OCI-M2 (cell line): ENCODE data around the gene SYNPO.

Experiments used
- DNase-seq: peaks from one replicate; lab custom pipeline; 2025; ENCODE audit not compliant: unreplicated experiment; lab: John Stamatoyannopoulos, UW

Gene SYNPO, protein sequence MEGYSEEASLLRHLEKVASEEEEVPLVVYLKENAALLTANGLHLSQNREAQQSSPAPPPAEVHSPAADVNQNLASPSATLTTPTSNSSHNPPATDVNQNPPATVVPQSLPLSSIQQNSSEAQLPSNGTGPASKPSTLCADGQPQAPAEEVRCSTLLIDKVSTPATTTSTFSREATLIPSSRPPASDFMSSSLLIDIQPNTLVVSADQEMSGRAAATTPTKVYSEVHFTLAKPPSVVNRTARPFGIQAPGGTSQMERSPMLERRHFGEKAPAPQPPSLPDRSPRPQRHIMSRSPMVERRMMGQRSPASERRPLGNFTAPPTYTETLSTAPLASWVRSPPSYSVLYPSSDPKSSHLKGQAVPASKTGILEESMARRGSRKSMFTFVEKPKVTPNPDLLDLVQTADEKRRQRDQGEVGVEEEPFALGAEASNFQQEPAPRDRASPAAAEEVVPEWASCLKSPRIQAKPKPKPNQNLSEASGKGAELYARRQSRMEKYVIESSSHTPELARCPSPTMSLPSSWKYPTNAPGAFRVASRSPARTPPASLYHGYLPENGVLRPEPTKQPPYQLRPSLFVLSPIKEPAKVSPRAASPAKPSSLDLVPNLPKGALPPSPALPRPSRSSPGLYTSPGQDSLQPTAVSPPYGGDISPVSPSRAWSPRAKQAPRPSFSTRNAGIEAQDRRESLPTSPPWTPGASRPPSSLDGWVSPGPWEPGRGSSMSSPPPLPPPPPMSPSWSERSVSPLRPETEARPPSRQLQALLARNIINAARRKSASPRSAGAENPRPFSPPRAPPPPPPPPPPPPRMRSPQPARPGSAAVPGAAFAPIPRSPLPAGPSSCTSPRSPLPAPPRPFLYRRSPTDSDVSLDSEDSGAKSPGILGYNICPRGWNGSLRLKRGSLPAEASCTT

DNA sequence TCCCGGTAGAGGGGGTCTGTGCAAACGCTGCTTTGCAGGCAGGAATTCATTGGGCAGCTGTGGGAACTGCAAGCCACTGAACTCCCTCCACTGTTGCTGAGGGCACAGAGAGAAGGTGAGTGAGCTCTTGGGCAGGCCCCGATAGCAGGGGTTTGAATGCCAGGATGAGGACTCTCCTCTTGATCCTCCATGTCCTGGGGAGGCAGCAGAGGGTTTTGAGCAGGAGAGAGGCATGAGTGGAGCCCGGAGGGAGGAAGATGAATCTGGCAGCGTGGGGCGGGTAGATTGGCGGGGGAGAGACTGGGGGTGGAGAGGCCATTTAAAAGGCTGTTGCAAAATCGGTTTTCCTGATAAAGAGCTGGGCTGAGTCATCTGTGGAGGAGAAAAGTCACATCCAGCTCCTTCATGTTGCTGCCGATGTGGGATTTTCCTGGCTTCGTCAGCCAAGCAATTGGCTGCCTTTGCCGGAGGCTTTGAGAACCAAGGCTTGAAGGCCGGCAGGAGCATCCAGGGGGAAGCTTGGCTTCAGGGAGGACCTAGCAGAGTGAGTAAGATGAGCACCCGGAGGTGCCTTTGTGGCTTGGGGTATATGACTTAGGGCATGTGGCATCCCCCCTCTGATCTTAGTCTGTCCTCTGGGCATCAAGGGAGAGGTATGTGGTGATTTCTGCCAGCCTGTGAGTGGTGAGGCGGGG is at the start of gene SYNPO:
TSS of gene SYNPO (plus strand) at position 350 of the 695 bp plus-strand sequence. CDS start 7,616 bp downstream, outside the sequence.
- DNase-seq: no peak

GRCh38 chr5:150590979-150591695 is 49.3 kb upstream of the SYNPO start:
- DNase-seq: no peak

DNA sequence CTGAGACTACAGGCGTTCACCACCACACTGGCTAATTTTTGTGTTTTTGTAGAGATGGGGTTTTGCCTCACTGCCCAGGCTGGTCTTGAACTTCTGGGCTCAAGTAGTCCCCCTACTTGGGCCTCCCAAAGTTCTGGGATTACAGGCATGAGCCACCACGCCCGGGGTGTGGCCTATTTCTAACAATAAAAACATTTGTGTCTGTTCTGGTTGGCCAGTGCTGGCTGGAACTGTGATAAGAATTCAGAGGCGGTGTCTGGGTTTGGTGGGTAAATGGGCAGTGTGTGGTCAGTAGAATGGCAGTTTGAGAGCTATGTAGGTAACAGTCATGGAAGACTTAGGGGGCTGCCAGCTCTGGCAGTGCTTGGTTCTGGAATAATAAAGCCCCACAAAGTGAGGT is 46.9 kb upstream of the SYNPO start:
- DNase-seq: peak; percentile 10

DNA sequence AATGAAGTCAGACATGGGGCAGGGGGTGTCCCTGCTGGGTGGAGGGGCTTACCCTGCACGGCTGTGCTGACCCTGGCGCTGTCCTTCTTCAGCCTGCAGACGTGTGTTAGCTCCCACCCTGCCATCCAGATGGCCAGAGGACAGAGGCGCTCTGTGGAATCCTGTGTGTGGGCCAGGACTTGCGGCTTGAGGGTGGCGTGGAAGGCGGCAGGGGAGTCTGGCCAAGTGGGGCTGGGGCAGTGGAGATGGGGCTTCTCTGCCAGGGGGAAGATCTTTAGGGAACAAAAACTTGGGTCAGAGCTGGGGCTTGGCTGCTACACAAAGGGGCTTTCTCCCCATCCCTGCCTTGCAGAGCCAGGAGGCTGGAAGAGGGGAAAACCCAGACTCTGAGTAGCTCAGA is 46.5 kb upstream of the SYNPO start:
- DNase-seq: no peak

- peak; percentile 61 for DNase-seq
Observed at GRCh38 chr5:150595466-150596031, 44.9 kb upstream of the SYNPO start.

DNA sequence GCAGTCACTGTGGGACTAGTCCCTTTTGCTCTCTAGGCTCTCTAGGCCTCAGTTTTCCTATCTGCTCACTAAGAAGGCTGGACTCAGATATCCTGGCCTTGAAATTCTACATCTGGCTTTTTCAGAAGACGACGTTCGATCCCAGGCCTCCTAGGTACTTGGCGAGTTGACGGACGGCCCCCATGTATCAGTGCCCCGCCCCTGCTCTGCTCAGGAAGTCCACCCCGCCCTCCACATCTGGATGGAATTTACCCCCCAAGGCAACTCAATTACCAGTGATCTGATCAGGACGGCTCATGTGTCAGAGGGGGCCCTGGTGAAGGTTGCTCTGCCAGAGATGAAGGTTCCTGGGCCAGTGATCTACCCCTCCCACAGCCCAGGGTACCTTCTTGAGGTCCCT is 44.1 kb upstream of the SYNPO start:
- no peak for DNase-seq

GRCh38 chr5:150596826-150597225 is 43.6 kb upstream of the SYNPO start:
- no peak for DNase-seq

DNA sequence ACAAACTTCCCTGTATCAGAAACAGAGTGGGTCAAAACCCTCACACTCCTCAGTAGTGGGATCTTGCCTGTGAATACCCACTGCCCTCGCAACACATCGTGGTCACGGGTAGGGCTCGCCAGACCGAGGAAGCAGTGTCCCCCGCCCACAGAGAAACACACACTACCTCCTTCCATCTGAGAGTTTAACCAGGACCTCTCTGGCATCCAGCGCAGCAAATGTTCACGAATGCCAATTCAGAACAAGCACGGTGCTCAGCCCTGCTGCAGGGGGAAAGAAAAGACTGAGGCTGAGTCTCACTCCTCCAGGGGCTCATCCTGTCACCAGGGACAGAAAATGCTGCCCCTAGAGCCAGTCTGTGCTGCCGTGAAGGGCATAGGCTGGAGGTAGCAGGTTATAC is 42.5 kb upstream of the SYNPO start:
- no peak for DNase-seq

DNA sequence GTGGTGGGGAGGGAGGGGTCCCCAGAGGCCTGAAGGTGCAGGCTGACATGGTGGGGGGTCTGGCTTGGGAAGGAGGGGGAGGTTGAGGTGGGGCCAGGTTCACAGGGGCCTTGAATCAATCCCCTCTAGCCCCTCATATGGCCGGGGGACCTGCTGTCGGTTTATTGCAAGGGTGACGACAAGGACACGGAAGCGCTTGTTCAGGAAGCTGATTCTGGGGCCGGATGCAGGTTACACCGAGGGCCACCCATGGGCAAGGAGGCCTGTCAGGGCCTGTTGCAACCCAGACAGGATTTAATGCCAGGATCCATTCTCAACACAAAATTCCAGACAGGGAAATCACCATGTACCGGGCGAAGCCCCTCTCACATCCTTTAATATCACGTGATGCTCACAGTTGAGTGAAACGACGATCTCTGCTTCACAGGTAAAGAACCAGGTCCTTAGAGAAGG is 41.6 kb upstream of the SYNPO start:
- no peak for DNase-seq

DNA sequence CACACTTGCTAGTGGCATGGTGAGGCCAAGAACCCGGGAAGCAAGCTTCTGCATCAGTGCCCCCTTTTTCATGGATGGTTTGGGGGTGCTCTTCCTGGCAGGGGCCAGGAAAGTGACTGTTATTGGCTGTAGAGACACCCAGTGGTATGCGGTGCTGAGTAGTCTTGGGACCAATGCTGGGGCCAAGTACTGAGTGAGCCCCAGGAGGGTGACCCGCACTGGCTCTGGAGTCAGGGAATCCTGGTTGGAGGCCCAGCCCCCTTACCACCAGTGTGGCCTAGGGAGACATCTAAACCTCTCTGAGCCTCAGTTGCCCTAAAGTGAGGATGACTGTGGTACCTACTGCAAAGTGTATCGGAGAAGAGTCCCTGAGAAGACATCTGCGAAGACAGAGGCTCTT is 41.2 kb upstream of the SYNPO start:
- no peak for DNase-seq

DNA sequence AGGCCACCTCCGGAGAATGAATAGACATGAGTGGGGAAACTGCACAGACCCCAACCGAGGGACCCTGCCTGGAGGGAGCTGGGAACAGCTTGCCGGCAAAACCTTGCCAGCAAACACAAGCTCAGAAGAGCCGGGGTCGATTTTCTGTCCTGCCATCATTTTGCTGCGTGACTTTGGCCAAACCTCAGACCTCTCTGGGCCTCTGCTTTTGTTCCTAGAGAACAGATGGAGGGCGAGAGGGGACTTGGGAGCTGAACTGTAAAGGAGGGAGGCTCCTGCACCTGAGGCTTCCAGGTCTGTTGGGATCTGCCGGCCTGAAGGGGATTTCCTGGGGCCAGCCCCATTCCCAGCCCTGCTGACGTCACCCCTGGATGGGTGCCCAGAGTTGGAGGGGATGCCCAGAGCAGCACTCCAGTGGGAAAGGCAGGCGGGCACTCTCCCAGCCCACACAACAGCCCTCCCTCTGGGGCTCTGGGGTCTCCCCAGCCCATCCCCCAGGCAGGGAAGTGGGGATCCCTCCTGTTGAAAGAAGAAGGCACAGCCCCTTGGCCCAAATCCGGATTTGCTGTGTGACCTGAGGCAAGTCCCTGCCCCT is 40.4 kb upstream of the SYNPO start:
- no peak for DNase-seq

GRCh38 chr5:150600616-150601490 is 39.6 kb upstream of the SYNPO start:
- no peak for DNase-seq

DNA sequence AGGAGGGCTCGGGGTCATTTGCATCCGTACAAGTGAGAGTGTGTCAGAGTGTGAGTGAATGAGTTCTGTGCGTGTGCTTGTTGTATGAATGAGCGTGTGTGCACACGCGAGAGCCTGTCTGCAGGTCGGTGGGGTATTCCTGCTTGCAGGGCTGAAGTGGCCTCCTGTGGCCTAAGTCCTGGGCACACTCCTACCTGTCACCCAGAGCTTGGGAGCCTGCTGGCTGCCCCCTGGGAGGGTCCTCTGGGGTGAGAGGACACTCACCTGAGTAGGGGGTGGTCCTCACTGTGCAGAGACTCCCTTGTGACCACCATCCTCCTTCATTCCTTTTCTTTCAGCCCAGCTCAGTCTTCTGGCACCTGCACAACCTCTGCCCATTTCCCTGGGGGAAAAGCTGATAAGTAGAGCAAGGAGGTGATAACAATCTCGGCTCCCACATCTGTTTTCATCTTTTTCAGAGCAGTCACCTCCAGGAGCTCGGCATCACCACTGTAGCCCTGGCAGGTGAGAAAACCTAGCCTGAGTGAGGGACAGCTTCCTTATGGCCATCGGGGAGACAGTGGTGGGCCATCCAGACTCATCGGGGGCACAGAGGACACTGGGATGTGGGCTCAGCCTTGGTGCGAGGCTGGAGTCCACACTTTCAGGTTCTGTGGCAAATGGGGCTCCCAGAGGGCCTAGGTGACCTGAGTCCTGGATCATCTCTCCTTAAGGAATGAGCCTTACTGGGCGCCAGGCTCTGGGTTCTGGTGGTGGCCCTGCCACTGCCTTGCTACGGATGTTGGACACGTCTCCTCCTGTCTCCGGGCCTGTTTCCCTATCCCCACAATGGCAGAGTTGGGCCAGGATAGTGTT is 38.7 kb upstream of the SYNPO start:
- no peak for DNase-seq

DNA sequence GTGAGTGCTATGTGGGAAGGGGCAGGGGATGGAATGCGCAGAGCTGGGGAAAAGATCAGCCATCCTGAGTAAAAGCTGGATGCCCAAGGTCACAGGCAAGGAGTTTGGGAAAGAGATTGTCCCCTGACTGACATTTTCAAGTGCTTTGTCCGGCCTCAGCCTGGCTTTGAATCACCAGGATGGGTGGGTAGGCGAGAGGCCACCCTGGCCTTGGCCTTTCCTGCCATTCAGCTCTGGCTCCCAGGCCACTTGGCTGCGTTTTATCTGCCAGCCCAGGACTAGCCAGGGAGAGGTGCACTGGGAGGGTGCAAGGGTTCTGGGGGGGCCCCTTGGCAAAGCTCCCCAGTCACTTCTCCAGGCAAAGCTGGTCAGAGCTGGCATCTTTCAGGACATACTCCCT is 37.4 kb upstream of the SYNPO start:
- DNase-seq: no peak

DNA sequence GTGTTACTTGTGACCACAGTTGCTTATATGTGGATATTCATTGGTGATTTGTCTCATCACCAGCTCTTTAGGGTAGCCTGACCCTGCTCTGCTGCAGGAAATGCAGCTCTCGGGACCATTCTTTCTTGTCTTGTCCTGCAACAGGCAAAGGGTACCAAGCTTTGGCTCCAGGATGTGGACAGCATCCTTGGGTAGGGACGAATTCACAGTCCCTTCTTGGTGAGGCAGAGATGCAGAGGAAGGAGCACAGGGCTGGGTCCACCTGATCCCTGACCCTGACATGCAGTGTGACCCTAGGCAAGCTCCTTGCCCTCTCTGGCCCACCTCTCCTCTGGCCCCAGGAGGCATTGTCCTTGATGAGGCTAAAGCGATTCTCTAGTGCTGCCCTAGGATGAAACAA is 37.0 kb upstream of the SYNPO start:
- no peak for DNase-seq

- DNase-seq: no peak
Observed at GRCh38 chr5:150604010-150604409, 36.5 kb upstream of the SYNPO start.

DNA sequence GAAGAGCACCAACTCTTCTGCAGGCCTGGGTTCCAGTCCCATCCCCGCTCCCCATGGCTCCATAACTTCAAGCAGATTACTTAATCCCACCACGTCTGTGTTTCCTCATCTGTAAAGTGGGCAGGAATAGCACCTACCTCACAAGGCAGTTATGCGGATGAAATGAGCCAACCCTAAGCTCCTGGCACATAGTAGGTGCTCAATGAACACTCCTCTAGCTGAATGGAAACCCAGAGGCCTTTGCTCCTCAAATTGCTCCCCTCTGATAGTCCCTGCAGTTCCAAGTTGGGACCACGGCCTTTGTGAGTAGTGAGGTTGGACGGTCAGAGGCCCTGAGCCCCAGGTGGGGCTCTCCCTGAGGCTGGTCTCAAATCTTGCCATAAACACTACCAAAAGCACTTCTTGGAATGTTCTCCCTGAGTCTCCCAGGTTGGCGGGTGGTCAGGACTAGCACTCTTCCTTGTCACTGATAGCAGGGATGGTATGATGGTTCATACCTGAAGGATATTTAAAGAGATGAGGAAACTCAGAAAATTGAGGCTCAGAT is 35.5 kb upstream of the SYNPO start:
- no peak for DNase-seq

GRCh38 chr5:150605546-150605945 is 34.9 kb upstream of the SYNPO start:
- DNase-seq: no peak
